HFF-Myc (cell line): ENCODE measurements around the gene APOO.

Experiments
- DNase-seq: peaks from one replicate; pipeline ENCODE4 v3.0.0-alpha.2; 2011; ENCODE audit warnings: low read depth; ENCODE audit errors: extremely low read depth
- H3K4me3 ChIP-seq: replicated peaks from 2 replicates; pipeline ENCODE4 v1.5.1; 2011; ENCODE audit warnings: low read depth, mild to moderate bottlenecking, control low read depth, low read length
- TF ChIP-seq, protein P1 (sequence below): IDR thresholded peaks from 2 replicates; pipeline ENCODE4 v1.5.1; 2012; ENCODE audit warnings: mild to moderate bottlenecking, low read depth, low read length, control low read depth; ENCODE audit errors: missing control alignments

APOO gene

DNA sequence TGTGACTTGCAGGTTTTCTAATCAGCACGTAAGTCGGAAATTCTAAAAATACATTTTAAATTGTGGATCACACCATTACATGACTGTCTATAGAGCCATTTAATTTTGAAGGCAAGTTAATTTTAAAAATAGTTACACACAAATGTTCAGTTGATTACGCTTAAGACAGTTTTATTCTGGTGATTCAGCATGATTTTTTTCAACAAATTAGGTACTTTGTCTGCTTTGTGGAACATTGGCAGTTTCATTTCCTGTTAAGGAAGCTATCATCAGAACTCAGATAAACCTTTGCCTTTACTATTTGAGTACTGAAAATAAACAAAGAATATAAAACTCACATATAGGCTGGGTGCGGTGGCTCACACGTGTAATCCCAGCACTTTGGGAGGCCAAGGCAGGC is 105.3 kb downstream of the APOO start:
- no peak overlapping the region for H3K4me3 ChIP-seq
- TF ChIP-seq, protein P1, sequence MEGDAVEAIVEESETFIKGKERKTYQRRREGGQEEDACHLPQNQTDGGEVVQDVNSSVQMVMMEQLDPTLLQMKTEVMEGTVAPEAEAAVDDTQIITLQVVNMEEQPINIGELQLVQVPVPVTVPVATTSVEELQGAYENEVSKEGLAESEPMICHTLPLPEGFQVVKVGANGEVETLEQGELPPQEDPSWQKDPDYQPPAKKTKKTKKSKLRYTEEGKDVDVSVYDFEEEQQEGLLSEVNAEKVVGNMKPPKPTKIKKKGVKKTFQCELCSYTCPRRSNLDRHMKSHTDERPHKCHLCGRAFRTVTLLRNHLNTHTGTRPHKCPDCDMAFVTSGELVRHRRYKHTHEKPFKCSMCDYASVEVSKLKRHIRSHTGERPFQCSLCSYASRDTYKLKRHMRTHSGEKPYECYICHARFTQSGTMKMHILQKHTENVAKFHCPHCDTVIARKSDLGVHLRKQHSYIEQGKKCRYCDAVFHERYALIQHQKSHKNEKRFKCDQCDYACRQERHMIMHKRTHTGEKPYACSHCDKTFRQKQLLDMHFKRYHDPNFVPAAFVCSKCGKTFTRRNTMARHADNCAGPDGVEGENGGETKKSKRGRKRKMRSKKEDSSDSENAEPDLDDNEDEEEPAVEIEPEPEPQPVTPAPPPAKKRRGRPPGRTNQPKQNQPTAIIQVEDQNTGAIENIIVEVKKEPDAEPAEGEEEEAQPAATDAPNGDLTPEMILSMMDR, result no peak
- DNase-seq, result no peak

DNA sequence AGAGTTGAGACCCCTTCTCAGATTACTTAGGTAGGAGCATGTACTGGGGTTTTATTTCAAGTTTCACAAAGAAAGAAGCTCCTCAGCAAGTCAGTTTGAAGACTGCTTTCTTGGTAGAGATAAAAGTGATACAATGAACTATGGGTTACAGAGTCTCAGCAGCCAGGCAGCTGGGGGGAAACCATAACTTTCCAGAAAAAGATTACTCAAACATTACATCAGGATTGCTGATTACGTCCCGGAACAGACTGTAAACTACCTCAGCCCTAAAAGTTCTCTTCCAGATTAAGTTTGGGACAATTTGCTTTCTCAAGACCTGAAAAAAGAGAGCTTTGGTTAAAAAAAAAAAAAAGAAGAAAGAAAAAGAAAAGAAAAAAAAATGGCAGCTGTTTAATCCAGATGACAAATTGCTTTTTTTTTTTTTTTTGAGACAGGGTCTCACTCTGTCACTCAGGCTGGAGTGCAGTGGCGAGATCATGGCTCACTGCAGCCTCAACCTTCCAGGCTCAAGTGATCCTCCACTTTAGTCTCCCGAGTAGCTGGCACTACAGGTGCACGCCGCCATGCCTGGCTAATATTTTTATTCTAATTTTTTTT is 108.2 kb downstream of the APOO start:
- H3K4me3 ChIP-seq, result no peak overlapping the region
- no peak for DNase-seq
- TF ChIP-seq, protein P1, result no peak

DNA sequence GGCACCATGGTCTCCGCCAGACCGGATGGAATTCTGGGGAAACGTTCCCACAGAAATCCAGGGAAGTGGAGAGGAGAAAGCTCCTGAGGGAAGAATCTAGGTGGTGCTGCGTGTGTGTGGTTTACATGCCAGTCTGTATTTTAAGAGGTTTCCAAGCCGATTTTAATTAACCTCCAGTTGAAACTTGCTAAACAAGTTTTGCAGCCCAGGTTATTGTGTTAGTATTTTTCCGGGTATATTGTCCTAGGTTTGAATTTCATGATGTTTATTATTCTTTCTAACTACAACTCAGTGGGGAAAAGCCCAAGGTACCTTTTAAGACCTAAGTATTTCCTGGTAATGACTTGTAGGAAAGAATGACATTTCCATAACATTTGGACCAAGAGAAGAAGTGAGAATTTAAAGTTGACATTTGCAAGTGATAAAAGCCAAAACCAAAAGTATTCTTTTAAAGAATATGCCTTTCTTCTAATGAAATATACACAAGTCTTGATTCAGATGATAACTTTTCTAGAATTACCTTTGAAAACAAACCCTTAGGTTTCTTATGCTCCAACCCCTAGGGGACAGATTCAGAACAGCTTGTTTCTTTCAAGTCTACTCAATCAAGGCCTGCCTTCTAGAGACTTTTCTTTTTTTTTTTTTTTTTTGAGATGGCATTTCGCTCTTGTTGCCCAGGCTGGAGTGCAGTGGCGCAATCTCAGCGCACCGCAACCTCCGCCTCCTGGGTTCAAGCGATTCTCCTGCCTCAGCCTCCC is 110.2 kb downstream of the APOO start:
- TF ChIP-seq, protein P1, result no peak
- H3K4me3 ChIP-seq, result no peak overlapping the region
- DNase-seq, result no peak

DNA sequence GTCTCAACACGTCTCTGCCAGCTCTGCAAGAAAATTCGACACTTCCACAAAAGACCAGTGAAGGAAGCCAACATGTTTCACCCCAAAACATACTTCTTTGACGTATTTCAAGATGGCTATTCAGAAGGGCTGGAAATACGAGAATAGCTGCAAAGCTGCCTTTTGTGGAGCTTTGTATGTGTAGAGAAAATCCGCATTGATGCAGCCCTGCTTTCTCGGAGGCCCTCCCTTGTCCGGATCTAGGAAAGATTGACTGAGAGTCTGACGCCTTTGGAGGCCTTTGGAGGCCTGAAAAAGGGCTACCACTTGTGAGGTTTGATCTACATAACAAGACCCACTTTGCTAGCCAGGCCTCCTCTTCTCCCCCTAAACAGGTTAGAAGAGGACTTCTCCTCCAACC is 112.5 kb downstream of the APOO start:
- no peak overlapping the region for H3K4me3 ChIP-seq
- TF ChIP-seq, protein P1, result no peak
- DNase-seq, result no peak

DNA sequence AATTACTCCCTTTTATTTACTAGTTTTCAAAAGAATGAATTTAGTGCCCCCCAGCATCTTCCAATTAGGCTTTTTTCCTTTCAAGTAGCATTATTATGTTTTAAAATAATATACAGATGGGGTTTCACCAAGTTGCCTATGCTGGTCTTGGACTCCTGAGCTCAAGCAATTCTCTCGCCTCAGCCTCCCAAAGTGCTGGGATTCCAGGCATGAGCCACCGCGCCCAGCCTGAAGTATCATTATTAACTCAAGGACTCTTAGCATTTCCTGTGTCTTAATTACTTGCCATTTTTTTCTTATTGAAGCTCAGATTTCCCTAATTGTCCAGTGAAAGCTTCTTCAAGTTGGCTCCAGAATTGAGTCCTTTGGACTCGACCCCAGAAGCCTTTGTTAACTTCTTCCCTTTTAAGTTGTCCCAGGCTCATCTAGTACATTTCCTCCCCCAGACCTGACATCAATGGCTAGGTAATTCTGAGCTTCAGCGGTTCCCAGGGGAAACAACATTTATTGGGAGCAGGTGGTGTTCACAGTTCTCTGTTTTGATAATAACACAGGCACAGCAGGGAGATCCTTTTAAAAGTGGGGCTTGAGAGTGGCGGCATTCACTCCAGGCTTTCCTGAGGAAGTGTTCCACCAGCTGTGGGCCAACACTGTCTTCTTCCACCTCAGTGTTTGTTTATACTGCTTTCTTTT is 114.7 kb downstream of the APOO start:
- no peak overlapping the region for H3K4me3 ChIP-seq
- DNase-seq, result no peak
- TF ChIP-seq, protein P1, result no peak

DNA sequence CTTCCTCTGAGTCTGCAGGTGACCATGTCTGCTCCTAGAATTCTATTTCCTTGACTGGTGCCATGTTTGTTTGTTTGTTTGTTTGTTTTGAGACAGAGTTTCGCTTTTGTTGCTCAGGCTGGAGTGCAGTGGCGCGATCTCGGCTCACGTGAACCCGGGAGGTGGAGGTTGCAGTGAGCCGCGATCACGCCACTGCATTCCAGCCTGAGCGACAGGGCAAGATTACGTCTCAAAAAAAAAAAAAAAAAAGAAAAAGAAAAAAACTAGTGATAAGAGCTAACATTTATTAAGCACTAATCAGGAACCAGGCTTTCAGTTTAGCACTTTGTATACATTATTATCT is 117.6 kb downstream of the APOO start:
- no peak for DNase-seq
- TF ChIP-seq, protein P1, result no peak
- H3K4me3 ChIP-seq, result no peak overlapping the region
